ENCODE data around the gene GLIS1.

The GLIS1 gene

GRCh38 chr1:53517109-53517508 lies 221.9 kb downstream of the GLIS1 start:
- no peak for DNase-seq (ENCODE audit: extremely low read depth in 1 of 2, low read depth in 1 of 2)

DNA sequence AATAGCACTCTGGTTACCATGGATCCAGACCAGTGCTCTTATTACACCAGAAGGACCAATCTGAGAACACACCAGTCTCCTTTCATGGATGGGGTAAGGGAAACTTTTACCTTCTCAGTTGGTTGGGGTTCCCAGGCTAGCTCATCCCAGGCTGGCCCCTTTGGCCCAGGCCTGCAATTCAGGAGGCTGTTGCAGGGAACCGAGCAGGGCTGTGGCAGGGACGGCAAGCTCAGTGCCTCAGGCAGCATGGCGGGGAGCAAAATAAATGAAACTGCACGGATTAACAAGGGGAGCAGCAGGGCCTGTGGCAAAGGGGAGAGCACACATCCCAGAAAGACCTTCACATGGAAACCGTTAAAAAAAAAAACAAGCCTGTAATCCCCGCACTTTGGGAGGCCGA lies 222.8 kb downstream of the GLIS1 start:
- no peak for DNase-seq (ENCODE audit: extremely low read depth in 1 of 2, low read depth in 1 of 2)

- DNase-seq (ENCODE audit: extremely low read depth in 1 of 2, low read depth in 1 of 2): no peak
Measured at GRCh38 chr1:53514436-53514835, 224.5 kb downstream of the GLIS1 start.

GRCh38 chr1:53513846-53514245 lies 225.1 kb downstream of the GLIS1 start:
- DNase-seq (ENCODE audit: extremely low read depth in 1 of 2, low read depth in 1 of 2): no peak

DNA sequence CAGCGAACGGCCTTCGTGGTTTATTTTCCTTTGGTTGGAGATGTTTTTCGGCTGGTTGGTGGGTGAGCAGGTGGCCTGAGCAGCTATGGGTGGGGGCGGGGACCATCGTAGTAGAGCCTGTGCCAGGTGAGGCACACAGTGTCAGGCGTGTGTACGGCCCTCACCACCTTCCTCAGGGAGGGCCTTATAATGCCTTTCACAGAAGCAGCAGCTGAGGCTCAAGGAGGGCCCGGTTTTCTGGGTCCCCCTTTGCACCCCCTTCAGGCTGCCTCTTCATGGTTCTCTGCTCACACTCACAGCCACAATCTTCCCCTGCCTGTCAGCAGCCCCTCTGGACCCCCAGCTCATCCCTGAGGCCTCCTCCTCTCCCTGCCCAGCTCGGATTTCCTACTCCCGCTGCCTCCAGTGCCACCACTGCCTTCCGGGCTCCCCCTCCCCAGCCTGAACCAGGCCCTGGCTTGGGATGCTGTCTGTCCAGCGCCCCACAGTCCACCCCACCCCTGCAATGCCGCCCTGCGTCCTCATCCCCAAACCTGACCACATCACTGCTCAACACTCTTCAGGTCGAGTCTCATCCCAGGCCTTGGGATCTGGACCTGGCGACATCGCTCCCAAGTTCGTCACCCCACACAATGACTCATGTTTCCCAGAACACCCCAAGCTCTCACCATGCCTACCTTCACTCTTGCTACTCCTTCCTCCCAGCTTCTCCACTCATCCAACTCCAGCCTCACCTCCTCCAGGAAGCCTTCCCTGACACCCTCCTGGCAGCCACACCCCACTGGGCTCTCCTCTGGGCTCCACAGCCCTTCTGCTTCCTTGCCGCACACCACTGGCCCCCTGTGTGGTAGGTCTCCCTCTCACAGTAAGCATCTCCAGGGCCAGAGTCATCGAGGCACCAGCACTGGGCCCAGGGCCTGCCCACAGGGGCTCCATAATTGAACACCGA lies 225.9 kb downstream of the GLIS1 start:
- DNase-seq (ENCODE audit: extremely low read depth in 1 of 2, low read depth in 1 of 2): no peak

- DNase-seq (ENCODE audit: extremely low read depth in 1 of 2, low read depth in 1 of 2): no peak
Measured at GRCh38 chr1:53511933-53512806, 226.8 kb downstream of the GLIS1 start.

- DNase-seq (ENCODE audit: extremely low read depth in 1 of 2, low read depth in 1 of 2): no peak
Measured at GRCh38 chr1:53511323-53511932, 227.5 kb downstream of the GLIS1 start.

DNA sequence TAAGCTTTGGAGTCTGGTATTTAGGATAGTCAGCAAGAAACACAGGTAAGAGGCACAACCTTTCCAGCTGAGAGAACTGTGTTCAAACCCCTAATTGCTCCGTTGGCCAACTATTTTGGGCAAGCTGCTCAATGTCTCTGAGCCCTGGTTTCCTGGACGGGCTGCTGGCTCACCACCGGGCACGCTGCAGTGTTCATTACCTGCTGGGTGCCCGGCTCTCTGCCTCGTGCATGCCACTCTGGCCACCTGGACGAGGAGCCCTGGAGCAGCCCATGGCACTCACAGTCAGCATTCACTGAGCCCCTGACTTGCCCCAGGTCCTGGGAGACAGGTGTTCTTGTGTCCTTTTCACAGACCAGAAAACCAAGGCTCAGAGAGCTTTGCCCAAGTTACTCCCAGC lies 228.7 kb downstream of the GLIS1 start:
- no peak for DNase-seq (ENCODE audit: extremely low read depth in 1 of 2, low read depth in 1 of 2)

DNA sequence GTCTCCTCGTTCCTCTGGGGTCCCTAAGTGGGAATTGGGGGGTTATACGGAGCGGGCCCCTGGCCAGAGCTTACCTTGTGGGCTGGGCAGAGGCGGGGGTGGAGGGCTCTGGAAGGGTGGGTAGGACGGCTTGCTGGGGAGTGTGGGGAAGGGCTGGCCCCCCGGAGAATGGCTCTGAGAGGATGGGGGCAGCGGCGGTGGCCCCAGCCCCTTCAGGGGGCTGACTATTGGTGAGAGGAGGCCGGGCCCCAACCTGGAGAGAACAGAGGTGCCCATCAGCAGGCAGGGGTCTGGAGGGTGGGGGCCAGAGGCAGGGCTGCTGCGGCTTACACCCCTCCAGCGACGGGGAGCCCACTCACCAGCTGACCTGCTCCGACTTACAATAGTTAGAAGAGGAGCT lies 229.2 kb downstream of the GLIS1 start:
- no peak for DNase-seq (ENCODE audit: extremely low read depth in 1 of 2, low read depth in 1 of 2)

GRCh38 chr1:53508991-53509666 lies 229.8 kb downstream of the GLIS1 start:
- no peak for DNase-seq (ENCODE audit: extremely low read depth in 1 of 2, low read depth in 1 of 2)

DNA sequence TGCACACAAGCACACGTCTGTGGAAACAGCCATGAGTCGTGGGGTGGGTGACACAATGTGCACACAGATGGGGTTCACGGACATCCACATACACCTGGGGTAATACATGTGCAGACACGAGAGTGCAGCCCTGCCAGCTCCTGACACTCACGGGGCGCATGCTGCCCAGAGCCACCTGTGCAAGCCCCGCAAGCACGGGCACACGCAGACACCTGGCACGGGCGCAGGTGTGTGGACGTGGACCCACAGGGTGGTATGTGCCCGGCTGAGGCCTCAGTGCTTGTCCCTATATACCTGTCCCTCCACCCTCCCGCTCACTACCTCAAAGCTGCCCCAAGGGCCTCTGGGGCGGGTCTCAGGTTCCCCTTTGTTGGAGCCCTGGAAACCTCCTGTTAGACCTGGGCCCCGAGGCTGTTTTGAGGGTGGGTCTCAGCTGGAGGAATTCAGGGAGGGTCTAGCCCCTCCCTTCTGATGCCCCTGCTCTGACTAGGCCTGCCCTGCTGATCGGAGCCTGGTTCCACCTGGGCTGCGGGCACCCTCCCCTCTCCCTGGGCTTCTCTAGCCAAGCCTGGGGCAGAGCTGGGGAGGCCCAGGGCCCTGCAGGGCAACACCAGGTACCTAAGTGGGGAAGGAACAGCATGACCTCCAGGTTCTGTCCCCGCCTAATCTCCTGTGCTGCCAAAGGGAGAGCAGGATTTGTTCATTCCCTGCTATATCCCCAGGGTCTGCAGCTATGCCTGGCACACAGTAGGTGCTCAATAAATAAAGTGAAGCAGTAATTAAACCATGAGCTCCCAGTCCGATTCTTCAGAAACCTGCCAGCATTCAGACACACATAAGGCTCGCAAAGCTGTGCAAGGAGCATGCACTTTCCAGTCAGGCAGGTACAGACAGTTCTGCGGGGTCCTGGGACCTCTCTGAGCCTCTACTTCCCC lies 230.6 kb downstream of the GLIS1 start:
- no peak for DNase-seq (ENCODE audit: extremely low read depth in 1 of 2, low read depth in 1 of 2)

DNA sequence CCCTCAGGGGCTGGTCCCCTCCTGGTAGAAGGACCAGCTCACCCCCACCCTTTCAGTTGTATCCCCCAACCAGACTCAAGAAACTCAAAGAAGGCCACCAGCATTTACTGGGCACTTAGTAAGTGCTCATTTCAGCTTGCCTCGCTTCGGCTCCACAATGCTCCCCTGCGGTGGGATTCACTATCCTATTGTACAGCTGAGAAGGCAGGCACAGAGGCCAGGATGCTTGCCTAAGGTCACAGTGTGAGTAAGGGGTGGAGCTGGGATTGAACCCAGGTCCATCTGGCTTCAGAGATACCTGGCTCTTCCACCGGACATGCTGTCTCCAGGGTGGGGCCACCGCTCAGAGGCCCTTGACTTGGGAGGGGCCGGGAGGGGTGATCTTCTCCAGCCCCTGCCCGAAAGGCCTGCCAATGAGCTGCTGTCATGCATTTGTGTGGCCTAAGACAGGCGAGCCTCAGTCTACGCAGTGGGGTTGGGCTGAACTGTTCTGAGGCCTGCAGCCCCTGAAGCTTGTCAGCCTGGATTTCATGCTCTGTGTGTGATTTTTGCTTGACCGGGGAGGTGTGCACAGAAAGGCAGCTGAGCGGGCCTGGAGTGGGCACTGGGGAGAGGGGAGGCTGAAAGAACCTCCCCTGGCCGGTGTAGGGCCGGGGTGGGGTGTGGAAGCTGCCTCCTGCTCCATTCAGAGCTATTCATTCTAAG lies 231.7 kb downstream of the GLIS1 start:
- no peak for DNase-seq (ENCODE audit: extremely low read depth in 1 of 2, low read depth in 1 of 2)

DNA sequence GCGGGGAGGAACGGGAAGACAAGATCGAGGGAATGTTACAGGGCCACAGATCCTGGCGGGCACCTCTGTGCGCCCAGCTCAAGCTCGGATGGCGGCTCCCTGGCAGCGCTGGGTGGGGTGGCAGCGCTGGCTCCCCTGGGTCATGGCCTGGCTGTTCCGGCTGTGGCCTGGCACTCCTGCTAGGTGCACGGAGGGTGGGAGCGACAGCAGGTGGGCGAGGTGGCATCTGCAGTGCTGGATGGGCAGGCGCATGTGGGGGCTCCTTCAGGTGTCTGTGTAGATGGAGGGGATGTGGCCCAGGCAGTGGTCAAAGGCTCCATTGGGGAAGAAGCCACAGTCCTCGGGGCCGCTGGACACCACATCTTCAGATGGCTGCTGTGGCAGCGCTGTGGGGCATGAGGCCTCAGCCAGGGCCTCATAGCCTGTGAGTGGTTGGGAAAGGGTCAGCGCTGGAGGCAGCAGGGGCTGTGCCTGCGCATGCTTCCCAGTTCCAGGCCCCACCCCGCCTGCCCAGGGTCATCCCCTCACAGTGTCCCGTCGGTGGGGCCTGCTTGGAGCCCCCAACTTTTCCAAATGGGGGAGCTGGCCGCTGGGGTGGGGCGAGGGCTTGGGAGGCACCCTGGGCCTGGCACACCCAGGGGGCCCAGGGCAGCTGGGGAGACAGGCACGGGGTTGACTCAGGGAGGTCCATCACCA lies 232.5 kb downstream of the GLIS1 start:
- no peak for DNase-seq (ENCODE audit: extremely low read depth in 1 of 2, low read depth in 1 of 2)

DNA sequence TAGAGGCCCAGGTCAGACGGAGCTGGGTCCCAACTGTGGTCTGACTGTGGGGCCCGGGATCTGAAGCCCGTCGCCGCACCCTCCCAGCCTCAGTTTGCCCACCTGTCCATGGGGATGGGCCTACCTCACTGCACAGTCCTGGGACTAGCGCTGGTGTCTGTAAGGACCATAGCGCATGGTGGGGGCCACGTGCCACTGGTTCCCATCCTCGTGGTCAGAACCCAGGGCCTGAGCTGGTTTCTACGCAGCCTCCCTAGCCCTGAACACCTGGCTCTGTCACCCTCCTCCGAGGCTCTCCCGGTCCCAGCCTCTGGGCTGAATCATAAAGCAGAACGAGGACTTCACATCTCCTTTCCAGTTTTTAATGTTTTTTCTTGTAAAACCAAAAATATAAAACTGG lies 233.1 kb downstream of the GLIS1 start:
- no peak for DNase-seq (ENCODE audit: extremely low read depth in 1 of 2, low read depth in 1 of 2)

- no peak for DNase-seq (ENCODE audit: extremely low read depth in 1 of 2, low read depth in 1 of 2)
Measured at GRCh38 chr1:53505401-53505800, 233.6 kb downstream of the GLIS1 start.

DNA sequence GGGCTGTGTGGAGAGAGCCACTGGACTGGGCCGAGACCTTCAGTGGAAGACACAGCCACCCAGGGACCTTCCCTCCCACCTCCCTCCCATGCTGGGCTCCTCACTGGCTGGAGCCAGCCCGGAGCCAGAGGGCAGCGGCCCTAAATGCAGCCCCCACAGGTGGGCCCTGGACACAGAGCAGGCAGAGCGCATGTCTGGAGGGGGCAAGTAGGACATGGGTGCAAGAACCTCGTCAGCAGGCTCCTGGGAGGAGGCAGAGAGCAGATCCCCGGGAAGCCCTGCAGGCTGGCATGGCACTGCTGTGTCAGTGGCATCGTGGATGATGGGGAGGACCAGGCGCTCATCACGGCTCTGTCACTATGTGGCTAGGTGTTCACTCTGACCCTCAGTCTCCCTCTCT lies 234.1 kb downstream of the GLIS1 start:
- no peak for DNase-seq (ENCODE audit: extremely low read depth in 1 of 2, low read depth in 1 of 2)

DNA sequence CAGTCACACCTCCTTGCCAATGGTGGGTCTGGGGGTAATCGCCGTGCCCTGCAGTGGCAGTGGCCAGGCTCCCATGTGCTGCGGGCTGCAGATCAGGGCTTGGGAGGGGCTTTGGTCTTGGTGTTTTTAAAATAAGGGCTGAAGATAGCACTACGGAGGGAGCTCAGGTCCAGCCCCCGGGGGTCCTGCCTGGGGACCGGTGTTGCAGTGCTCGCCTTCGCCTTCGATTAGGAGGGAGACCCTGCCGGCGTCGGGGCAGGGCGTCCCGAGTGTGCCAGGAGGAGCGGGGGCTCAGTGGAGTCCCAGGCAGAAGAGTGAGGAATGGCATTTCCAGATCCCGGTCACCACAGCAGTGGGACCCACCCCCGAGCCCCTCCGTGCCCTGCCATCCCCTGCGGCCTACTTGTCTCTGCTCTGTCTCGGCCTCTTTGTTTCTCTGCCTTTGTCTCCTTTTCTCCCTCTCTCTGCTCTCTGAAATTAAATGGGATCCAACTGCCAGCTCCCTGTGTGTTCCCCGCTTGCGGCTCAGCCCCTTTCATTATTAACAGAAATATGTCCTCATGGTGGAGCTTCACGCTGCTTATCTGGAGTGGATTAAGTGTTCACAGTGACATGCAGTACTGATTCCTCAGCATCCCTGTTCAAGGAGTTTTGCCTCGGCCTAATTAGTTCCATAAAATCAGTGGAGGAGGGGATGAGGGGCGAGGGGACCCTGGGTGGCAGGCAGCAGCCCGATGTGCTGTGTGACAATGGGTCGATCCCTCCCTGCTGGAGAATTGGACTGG lies 235.3 kb downstream of the GLIS1 start:
- no peak for DNase-seq (ENCODE audit: extremely low read depth in 1 of 2, low read depth in 1 of 2)

All from stimulated activated CD8-positive, alpha-beta memory T cell treated with anti-CD3 and anti-CD28 coated beads, Interleukin-7, amount 100 ng/mL, for 48 hours (primary cell).